ENCODE measurements around the gene PPP6R2. TPM values are rescaled to one million over a fixed set of nuclear protein-coding genes. Genes with fewer than 3 reads are reported as not detected.
"Not testable (repeated sequence)": the region's sequence is repeated elsewhere in the genome, so short reads cannot be mapped to it uniquely, and the experiment has no call there.

The PPP6R2 gene
- total and polyA plus RNA-seq, 8 donors = 21.1 to 70.4 (median 25.1) TPM

- no peak overlapping the region for H3K4me3 ChIP-seq
- no peak for TF ChIP-seq CTCF (IDR thresholded peaks at IDR 0.05)
- H3K4me1 ChIP-seq = no peaks in the 10 kb centered on the region
- H3K9me3 ChIP-seq = no peaks in the 10 kb centered on the region
- no peak for FAIRE-seq
- DNase-seq = peak in 1 of 6 donors; percentile 23
- H3K36me3 ChIP-seq = no peaks in the 10 kb centered on the region
- ATAC-seq = no peak
- WGBS, 2 donors = 83 to 85% methylated on average over 10 of the region's 10 CpGs
- H3K27ac ChIP-seq = no peak overlapping the region
- intact Hi-C loops (cut with DNase I) = loop anchor here in 2 of 3 donors (5.0 to 10.0 kb wide), 2 partner anchors 38 to 46 kb away; partner anchors contain the start of gene MAPK11 (in 1 of the 2)
- H3K27me3 ChIP-seq = no peaks in the 10 kb centered on the region
Measured at GRCh38 chr22:50320671-50321325, 22.3 kb upstream of the PPP6R2 start.

DNA sequence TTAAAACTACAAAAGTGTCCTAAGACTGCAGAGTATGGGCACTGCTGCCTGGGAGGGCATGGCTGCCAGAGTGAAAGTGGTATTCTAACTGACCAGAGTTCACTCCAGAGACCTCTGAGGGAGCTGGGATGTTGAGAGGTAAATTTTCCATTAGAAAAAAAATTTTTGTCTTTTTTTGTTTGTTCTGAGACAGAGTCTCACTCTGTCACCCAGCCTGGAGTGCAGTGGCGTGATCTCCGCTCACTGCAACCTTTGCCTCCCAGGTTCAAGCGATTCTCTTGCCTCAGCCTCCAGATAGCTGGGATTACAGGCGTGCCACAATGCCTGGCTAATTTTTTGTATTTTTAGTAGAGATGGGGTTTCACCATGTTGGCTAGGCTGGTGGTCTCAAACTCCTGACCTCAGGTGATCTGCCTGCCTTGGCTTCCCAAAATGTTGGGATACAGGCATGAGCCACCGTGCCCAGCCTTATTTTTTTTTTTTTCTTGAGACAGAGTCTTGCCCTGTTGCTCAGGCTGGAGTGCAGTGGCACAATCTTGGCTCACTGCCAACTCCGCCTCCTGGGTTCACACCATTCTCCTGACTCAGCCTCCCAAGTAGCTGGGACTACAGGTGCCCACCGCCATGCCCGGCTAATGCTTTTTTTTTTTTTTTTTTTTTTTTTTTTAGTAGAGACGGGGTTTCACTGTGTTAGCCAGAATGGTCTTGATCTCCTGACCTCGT is 20.6 kb upstream of the PPP6R2 start:
- H3K36me3 ChIP-seq, FAIRE-seq, H3K9me3 ChIP-seq, H3K27me3 ChIP-seq, H3K4me1 ChIP-seq, H3K27ac ChIP-seq, ATAC-seq, H3K4me3 ChIP-seq: not testable (repeated sequence)
- 76 to 84% methylated on average over 8 to 9 of the region's 10 CpGs for WGBS, 2 donors
- intact Hi-C loops (cut with DNase I) = loop anchor here in 2 of 3 donors (5.0 to 10.0 kb wide), 2 partner anchors 40 to 48 kb away; partner anchors contain the start of gene MAPK11 (in 1 of the 2)
- peak in 1 of 6 donors; percentile 59 for DNase-seq

DNA sequence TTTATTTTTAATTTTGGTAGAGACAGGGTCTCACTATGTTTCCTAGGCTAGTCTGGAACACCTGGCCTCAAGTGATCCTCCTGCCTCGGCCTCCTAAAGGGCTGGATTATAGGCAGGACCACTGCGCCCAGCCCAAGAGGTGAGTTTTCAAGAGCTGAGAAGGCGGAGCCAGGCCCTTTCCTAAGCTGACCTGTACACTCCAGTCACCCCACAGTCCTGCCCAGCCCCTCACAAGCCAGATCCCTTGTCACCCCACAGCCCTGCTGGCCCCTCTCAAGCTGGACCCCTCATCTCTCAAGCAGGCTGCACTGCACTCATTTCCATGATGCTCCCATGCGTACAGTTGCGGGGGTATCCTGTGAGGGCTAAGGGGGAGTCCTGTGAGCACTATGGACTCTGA is 19.2 kb upstream of the PPP6R2 start:
- 92 to 98% methylated on average over 5 of the region's 5 CpGs for WGBS, 2 donors
- TF ChIP-seq CTCF (IDR thresholded peaks at IDR 0.05) = no peak
- intact Hi-C loops (cut with DNase I) = loop anchor here in 2 of 3 donors (5.0 to 10.0 kb wide), 2 partner anchors 42 to 49 kb away; partner anchors contain the start of gene MAPK11 (in 1 of the 2)
- Histone ChIP-seq H3K36me3 (no peaks in the 10 kb centered on the region), H3K4me1 (peaks cover 4 to 9% (median 4%) of the 10 kb centered on the region in 3 donors), H3K9me3 (no peaks in the 10 kb centered on the region), H3K27me3 (no peaks in the 10 kb centered on the region), H3K27ac (no peak overlapping the region), H3K4me3 (no peak overlapping the region)
- ATAC-seq = no peak
- FAIRE-seq = no peak
- no peak for DNase-seq

- 76 to 78% methylated on average over 19 of the region's 19 CpGs for WGBS, 2 donors
- Histone ChIP-seq H3K9me3 (no peaks in the 10 kb centered on the region), H3K4me3 (peak overlapping the region in 1 of 4 donors; percentile 81), H3K27me3 (no peaks in the 10 kb centered on the region), H3K4me1 (peaks cover 4 to 9% (median 4%) of the 10 kb centered on the region in 3 donors), H3K36me3 (no peaks in the 10 kb centered on the region), H3K27ac (no peak overlapping the region)
- DNase-seq (no peak), FAIRE-seq (no peak), ATAC-seq (no peak)
- intact Hi-C loops (cut with DNase I) = loop anchor here in 1 of 3 donors (10.0 kb wide), 1 partner anchor 51 kb away; the partner anchor contains the start of gene MAPK11
- TF ChIP-seq CTCF (IDR thresholded peaks at IDR 0.05) = no peak
Measured at GRCh38 chr22:50325444-50326224, 17.5 kb upstream of the PPP6R2 start.

Measured in pancreas (tissue), 10 donors.